ENCODE results near the gene SOS1.

SOS1 gene

DNA sequence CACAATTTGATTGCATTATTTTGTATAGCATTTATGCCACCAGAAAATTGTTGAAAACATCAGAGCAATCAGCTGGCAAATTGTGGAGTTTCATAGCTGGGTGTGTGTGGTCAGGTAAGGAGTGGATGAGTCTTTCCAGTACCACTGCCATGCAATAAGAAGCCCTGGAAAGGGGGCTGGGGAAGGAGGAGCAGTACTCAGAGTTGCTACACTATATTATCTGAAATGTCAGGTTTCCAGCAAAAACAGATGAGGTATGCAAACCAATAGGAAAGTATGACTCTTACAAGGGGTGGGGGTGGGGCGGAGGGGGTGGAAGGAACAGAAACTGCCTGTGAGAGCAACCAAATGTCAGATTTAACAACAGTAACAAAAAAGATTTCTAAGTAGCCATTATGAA lies 112.2 kb downstream of the SOS1 start:
- H3K4me3 ChIP-seq (ENCODE audit: control insufficient read depth, low read depth, low read length) = no peak overlapping the region
- DNase-seq (ENCODE audit: low read depth) = peak; percentile 16
- TF ChIP-seq, protein P1, sequence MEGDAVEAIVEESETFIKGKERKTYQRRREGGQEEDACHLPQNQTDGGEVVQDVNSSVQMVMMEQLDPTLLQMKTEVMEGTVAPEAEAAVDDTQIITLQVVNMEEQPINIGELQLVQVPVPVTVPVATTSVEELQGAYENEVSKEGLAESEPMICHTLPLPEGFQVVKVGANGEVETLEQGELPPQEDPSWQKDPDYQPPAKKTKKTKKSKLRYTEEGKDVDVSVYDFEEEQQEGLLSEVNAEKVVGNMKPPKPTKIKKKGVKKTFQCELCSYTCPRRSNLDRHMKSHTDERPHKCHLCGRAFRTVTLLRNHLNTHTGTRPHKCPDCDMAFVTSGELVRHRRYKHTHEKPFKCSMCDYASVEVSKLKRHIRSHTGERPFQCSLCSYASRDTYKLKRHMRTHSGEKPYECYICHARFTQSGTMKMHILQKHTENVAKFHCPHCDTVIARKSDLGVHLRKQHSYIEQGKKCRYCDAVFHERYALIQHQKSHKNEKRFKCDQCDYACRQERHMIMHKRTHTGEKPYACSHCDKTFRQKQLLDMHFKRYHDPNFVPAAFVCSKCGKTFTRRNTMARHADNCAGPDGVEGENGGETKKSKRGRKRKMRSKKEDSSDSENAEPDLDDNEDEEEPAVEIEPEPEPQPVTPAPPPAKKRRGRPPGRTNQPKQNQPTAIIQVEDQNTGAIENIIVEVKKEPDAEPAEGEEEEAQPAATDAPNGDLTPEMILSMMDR (conservative IDR thresholded peaks at IDR 0.05; ENCODE audit: control insufficient read depth, insufficient read depth, low read depth, low read length) = no peak

DNA sequence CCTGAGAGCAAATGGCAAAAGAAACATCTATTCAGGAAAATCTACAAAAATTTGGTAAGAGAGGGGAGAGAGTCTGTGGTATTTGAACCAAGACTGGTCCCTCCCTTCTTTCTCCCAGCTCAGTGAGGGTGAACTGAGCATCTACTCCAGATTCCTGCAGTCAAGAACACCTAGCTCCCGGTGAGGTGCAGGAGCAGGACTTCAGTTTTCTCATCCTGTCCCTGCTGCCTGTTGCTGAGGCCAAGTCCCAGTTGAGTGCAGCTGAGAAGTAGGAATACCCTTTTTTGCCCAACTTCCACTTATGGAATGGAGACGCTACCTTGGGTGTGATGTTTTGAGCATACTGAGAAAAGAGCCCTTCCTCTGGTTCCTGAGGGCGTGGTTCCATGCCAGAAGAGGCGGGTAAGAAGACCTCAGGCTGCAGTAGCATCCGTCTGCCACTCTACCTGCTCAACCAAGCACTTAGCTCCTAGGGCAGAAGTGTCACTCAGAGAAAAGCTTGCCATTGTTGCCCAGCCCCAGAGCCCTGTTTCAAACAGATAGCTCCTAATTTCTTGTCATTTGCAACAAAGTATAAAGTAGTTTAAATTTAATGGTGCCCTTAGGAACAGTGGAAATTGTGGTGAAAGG lies 112.9 kb downstream of the SOS1 start:
- H3K4me3 ChIP-seq (ENCODE audit: control insufficient read depth, low read depth, low read length) = no peak overlapping the region
- DNase-seq (ENCODE audit: low read depth) = no peak
- TF ChIP-seq, protein P1 (conservative IDR thresholded peaks at IDR 0.05; ENCODE audit: control insufficient read depth, insufficient read depth, low read depth, low read length) = no peak

DNA sequence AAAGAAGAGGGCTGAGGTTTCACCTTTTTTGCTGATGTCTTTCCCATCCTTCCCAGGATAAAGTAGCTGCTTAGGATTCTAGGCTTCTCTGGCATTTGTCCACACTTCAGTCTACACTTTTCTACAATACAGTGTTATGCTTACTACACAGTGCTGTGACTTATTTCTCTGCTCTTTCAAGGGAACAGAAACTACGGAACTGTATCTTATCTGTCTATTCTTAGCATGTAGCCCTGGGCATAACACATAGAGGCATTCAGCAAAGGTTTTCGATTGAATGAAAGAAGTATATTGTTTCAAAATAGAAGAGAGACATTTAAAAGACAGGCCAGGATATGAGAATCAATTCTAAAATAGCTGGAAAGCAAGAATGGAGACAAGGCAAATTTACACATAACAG lies 120.3 kb downstream of the SOS1 start:
- no peak overlapping the region for H3K4me3 ChIP-seq (ENCODE audit: control insufficient read depth, low read depth, low read length)
- TF ChIP-seq, protein P1 (conservative IDR thresholded peaks at IDR 0.05; ENCODE audit: control insufficient read depth, insufficient read depth, low read depth, low read length) = no peak
- DNase-seq (ENCODE audit: low read depth) = no peak

DNA sequence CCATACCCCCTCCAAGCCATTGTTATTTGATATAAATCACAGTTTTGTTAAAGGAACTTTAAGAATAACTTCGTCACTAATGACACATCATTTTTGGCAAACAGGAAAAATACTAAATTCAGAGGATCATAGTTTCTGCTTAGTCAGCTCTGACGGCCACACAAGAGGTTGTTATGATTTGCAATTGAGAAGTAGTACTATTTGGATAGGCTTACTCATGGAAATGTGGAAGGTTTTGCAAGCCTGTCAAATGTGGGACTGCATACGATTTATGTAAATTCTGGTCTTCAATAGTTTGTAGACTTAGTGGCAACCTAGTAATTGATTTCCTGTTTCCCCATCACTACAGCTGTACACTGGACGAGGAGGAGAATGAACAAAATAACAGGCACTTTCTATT lies 123.1 kb downstream of the SOS1 start:
- H3K4me3 ChIP-seq (ENCODE audit: control insufficient read depth, low read depth, low read length) = no peak overlapping the region
- TF ChIP-seq, protein P1 (conservative IDR thresholded peaks at IDR 0.05; ENCODE audit: control insufficient read depth, insufficient read depth, low read depth, low read length) = no peak
- peak; percentile 98 for DNase-seq (ENCODE audit: low read depth)

DNA sequence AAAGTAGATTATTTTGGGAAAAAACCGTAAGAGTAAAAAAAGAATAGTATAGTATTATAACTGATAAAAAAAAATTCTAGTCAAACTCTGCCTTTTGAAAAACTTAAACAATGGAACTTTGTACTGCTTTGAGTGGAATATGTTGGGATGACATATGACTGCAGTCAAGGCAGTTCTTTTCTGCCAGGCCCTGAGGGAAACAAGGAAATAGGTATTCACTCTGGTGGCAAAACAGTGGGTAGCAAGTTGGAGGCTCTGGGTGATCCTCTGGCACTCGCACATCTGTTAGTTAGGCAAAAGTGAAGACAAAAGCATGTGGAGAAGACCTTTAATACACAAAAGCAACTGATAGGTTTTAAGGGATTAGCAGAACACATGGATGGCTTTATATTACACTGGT lies 129.0 kb downstream of the SOS1 start:
- no peak for DNase-seq (ENCODE audit: low read depth)
- H3K4me3 ChIP-seq (ENCODE audit: control insufficient read depth, low read depth, low read length) = no peak overlapping the region
- TF ChIP-seq, protein P1 (conservative IDR thresholded peaks at IDR 0.05; ENCODE audit: control insufficient read depth, insufficient read depth, low read depth, low read length) = no peak

DNA sequence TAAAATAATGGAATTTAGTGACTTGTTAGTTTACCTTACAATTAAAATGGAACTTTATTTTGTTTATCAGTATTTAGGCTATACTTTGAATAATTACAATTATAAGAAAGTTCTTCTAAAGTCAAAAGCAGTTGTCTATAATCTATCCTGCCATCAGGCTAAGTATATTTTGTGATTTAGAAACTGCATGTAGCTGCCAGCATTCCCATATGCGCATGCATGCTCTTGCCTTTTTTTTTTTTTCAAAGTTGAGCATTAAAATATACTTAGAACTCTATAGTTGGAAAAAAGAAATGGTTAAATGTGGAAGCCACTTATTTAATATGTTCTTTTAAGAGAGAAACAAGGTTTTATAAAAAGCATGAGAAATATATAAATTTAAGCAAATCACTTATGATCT lies 132.1 kb downstream of the SOS1 start:
- TF ChIP-seq, protein P1 (conservative IDR thresholded peaks at IDR 0.05; ENCODE audit: control insufficient read depth, insufficient read depth, low read depth, low read length) = no peak
- no peak overlapping the region for H3K4me3 ChIP-seq (ENCODE audit: control insufficient read depth, low read depth, low read length)
- DNase-seq (ENCODE audit: low read depth) = no peak

DNA sequence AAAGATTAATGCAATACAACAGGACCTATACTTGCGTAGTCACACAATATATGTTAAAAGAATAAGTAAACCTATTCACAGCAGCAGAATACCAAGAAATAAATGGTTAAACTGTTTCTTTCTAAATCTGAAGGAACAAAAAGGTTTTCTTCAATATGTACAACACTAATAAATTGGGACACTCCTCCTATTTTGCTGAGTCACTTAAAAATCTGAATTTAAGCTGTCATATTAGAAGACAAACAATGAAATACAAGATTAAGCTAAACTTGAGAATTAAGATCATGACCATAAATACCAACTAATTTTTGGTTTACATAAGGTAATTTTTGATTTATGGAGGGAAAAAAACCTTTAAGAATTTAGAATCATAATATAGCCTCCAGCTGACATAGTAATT lies 138.4 kb downstream of the SOS1 start:
- no peak for DNase-seq (ENCODE audit: low read depth)
- TF ChIP-seq, protein P1 (conservative IDR thresholded peaks at IDR 0.05; ENCODE audit: control insufficient read depth, insufficient read depth, low read depth, low read length) = no peak
- H3K4me3 ChIP-seq (ENCODE audit: control insufficient read depth, low read depth, low read length) = no peak overlapping the region
